SK-N-SH (cell line): ENCODE results near the gene CAMK2B. TPM values are rescaled to one million over a fixed set of nuclear protein-coding genes. Genes with fewer than 3 reads are reported as not detected.

ENCODE experiments used
- CTCF ChIA-PET: fragments of 300-600, 350-600 bp; formaldehyde crosslinking; extraction: SDS; loops from one replicate; lab custom pipeline; 2021; lab: Yijun Ruan, JAX
- POLR2A ChIA-PET: fragments of 350-600 bp; sonication (Branson Sonifier 250); formaldehyde crosslinking; extraction: SDS; loops from one replicate; lab custom pipeline; 2020; ENCODE audit warnings: antibody characterized with exemption, inconsistent platforms; lab: Yijun Ruan, JAX
- DNase-seq: peaks from one replicate; pipeline ENCODE4 v3.0.0; 2012
- H2AFZ ChIP-seq: fragments of 200-600 bp; sonication (generic); 2 replicates; pipeline ENCODE4 v1.8.1; 2016; ENCODE audit warnings: antibody characterized with exemption, mild to moderate bottlenecking, low read depth
- H3F3A ChIP-seq: fragments of 200-600 bp; sonication (generic); replicated peaks from 2 replicates; pipeline ENCODE3; 2016; ENCODE audit warnings: antibody characterized with exemption, mild to moderate bottlenecking; ENCODE audit not compliant: insufficient read depth
- H3K27ac ChIP-seq, 2 experiments: fragments of 200-500 bp in 1 of 2; fragments of 200-600 bp in 1 of 2; sonication (Bioruptor generic) in 1 of 2; sonication (generic), shearing (Covaris generic) in 1 of 2; 2 replicates each; pipeline versions ENCODE4 v1.5.1 to v1.6.1; 2014 to 2016; ENCODE audit warnings: low read depth in 2 of 2, inconsistent platforms in 1 of 2, low read length in 1 of 2, mild to moderate bottlenecking in 1 of 2, mixed read lengths in 1 of 2
- H3K27me3 ChIP-seq: fragments of 200-600 bp; sonication (generic), shearing (Covaris generic); 2 replicates; pipeline ENCODE4 v1.6.1; 2016; ENCODE audit warnings: mixed run types; ENCODE audit not compliant: insufficient read depth
- H3K36me3 ChIP-seq, 2 experiments: fragments of 200-500 bp in 1 of 2; fragments of 200-600 bp in 1 of 2; sonication (Bioruptor generic) in 1 of 2; sonication (generic) in 1 of 2; replicated peaks in 1 of 2; 2 replicates each; pipeline versions ENCODE3 to v1.5.1; 2014 to 2016; ENCODE audit warnings: low read length in 1 of 2, mild to moderate bottlenecking in 1 of 2; ENCODE audit not compliant: insufficient read depth in 2 of 2, control insufficient read depth in 1 of 2
- H3K4me1 ChIP-seq, 2 experiments: fragments of 200-500 bp in 1 of 2; fragments of 200-600 bp in 1 of 2; sonication (Bioruptor generic) in 1 of 2; sonication (generic), shearing (Covaris generic) in 1 of 2; 2 replicates each; pipeline versions ENCODE4 v1.5.1 to v1.6.1; 2014 to 2016; ENCODE audit warnings: low read depth in 1 of 2, low read length in 1 of 2, mixed run types in 1 of 2; ENCODE audit not compliant: insufficient read depth in 2 of 2, control insufficient read depth in 1 of 2
- H3K4me2 ChIP-seq: fragments of 200-600 bp; sonication (generic), shearing (Covaris generic); 2 replicates; pipeline ENCODE4 v1.6.1; 2017; ENCODE audit warnings: mixed run types
- H3K4me3 ChIP-seq, 2 experiments: fragments of 200-500 bp in 1 of 2; fragments of 200-600 bp in 1 of 2; sonication (Bioruptor generic) in 1 of 2; sonication (generic), shearing (Covaris generic) in 1 of 2; 2 replicates each; pipeline versions ENCODE4 v1.5.1 to v1.8.1; 2014 to 2016; ENCODE audit warnings: low read depth in 2 of 2, inconsistent platforms in 1 of 2, low read length in 1 of 2, mild to moderate bottlenecking in 1 of 2, mixed read lengths in 1 of 2, moderate library complexity in 1 of 2
- H3K79me2 ChIP-seq: fragments of 200-600 bp; sonication (generic); 2 replicates; pipeline ENCODE4 v1.8.1; 2017; ENCODE audit warnings: mild to moderate bottlenecking; ENCODE audit not compliant: insufficient read depth
- H3K9ac ChIP-seq: fragments of 200-600 bp; sonication (generic); 2 replicates; pipeline ENCODE4 v1.6.1; 2017; ENCODE audit warnings: mixed run types
- H3K9me2 ChIP-seq: fragments of 200-600 bp; sonication (generic); 2 replicates; pipeline ENCODE4 v1.6.1; 2017; ENCODE audit warnings: mixed run types
- H3K9me3 ChIP-seq: fragments of 200-600 bp; sonication (generic); 2 replicates; pipeline ENCODE4 v1.6.1; 2017; ENCODE audit warnings: mixed run types, mild to moderate bottlenecking, moderate library complexity
- H4K20me1 ChIP-seq: fragments of 200-600 bp; sonication (generic); 2 replicates; pipeline ENCODE4 v1.6.1; 2017; ENCODE audit warnings: mild to moderate bottlenecking, mixed run types; ENCODE audit not compliant: insufficient read depth
- ELF1 ChIP-seq: IDR thresholded peaks from 2 replicates; pipeline ENCODE4 v1.4.0; 2012
- EP300 ChIP-seq, 2 experiments: IDR thresholded peaks; 2 replicates each; pipeline versions ENCODE4 v1.4.0 to v1.6.1; 2012; ENCODE audit warnings: borderline replicate concordance in 1 of 2, low read depth in 1 of 2, low read length in 1 of 2
- EZH2phosphoT487 ChIP-seq: fragments of 200-600 bp; sonication (generic); IDR thresholded peaks from 2 replicates; pipeline ENCODE4 v1.6.1; 2017; ENCODE audit warnings: low read depth, mixed run types, mild to moderate bottlenecking, antibody characterized with exemption, moderate library complexity, borderline replicate concordance
- FOSL2 ChIP-seq: IDR thresholded peaks from 2 replicates; pipeline ENCODE4 v1.4.0; 2012; ENCODE audit warnings: low read depth, mild to moderate bottlenecking, moderate library complexity, borderline replicate concordance
- GATA2 ChIP-seq: sonication (generic); formaldehyde crosslinking; IDR thresholded peaks from 2 replicates; pipeline ENCODE4 v1.5.0; 2020; ENCODE audit warnings: mild to moderate bottlenecking, missing genetic modification reagents
- MEF2A ChIP-seq: IDR thresholded peaks from 2 replicates; pipeline ENCODE4 v1.4.0; 2012; ENCODE audit warnings: low read depth, borderline replicate concordance
- MXI1 ChIP-seq: IDR thresholded peaks from 2 replicates; pipeline ENCODE4 v1.6.1; 2012; ENCODE audit warnings: mild to moderate bottlenecking, low read depth, low read length, improper control_type of control experiment
- NFIC ChIP-seq: IDR thresholded peaks from 2 replicates; pipeline ENCODE4 v1.4.0; 2012; ENCODE audit warnings: borderline replicate concordance
- NRF1 ChIP-seq: IDR thresholded peaks from 2 replicates; pipeline ENCODE4 v1.6.1; 2012; ENCODE audit warnings: low read depth, mild to moderate bottlenecking, low read length
- POLR2AphosphoS5 ChIP-seq: IDR thresholded peaks from 2 replicates; pipeline ENCODE4 v1.6.1; 2012; ENCODE audit warnings: low read depth, low read length
- RAD21 ChIP-seq: IDR thresholded peaks from 2 replicates; pipeline ENCODE4 v1.6.1; 2012; ENCODE audit warnings: mild to moderate bottlenecking, low read length
- RCOR1 ChIP-seq: fragments of 150-350 bp; IDR thresholded peaks from 2 replicates; pipeline ENCODE4 v1.6.1; 2017; ENCODE audit warnings: antibody characterized with exemption, low read length
- SIN3A ChIP-seq: IDR thresholded peaks from 2 replicates; pipeline ENCODE4 v1.6.1; 2012; ENCODE audit warnings: low read depth, mild to moderate bottlenecking, low read length, moderate library complexity, borderline replicate concordance
- SMC3 ChIP-seq: IDR thresholded peaks from 2 replicates; pipeline ENCODE4 v1.6.1; 2012; ENCODE audit warnings: low read depth, low read length, improper control_type of control experiment
- TCF12 ChIP-seq: IDR thresholded peaks from 2 replicates; pipeline ENCODE4 v1.4.0; 2012
- YY1 ChIP-seq: IDR thresholded peaks from 2 replicates; pipeline ENCODE4 v1.4.0; 2012; ENCODE audit warnings: low read depth, mild to moderate bottlenecking
- WGBS: methylation state at CpG from one replicate; pipeline ENCODE4 v1.1.6; 2017; ENCODE audit warnings: low lambda C conversion rate; 5-methylcytosine and 5-hydroxymethylcytosine counted together
- polyA plus RNA-seq, 3 experiments: library from polyadenylated mRNA; depleted of rRNA; stranded (reverse); fragments of >200 nt; gene quantifications; 2 replicates each; pipeline ENCODE4 v1.2.3, GENCODE V29; 2012
- TF ChIP-seq, protein P1 (sequence below): IDR thresholded peaks from 2 replicates; pipeline ENCODE4 v1.6.1; 2012; ENCODE audit warnings: mild to moderate bottlenecking, low read depth, low read length, moderate library complexity
- TF ChIP-seq, protein P2 (sequence below): IDR thresholded peaks from 2 replicates; pipeline ENCODE4 v1.4.0; 2012; ENCODE audit warnings: low read depth
- TF ChIP-seq, protein P3 (sequence below): IDR thresholded peaks from 2 replicates; pipeline ENCODE4; 2012
- TF ChIP-seq, protein P4 (sequence below): fragments of 200-600 bp; sonication (generic); IDR thresholded peaks from 2 replicates; pipeline ENCODE4 v1.6.1; 2017; ENCODE audit warnings: antibody characterized with exemption, mild to moderate bottlenecking, moderate library complexity

CAMK2B gene
- polyA plus RNA-seq, 1 of the 3 experiments (the other 2 are of a cell fraction): 0.20 TPM

DNA sequence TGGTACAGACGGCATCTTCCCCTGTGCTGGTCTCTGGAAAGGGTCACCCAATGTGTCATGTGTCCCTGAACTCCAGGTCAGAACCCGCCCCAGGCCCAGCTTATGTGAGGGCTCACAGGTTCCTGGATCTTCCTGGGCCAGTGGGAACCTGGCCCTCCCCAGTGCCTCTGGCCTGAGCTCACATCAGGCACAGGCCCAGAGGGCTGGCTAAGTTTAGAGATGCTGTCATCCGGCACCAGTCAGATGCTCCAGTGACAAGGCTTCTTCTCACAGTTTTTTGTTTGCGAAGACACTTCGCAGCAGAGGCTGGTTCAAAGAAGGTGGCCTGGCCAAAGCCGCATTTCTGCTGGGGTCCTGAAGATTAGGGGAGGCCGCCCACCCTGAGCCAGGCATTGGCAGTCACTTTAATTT lies 11.8 kb downstream of the CAMK2B start:
- no peak overlapping the region for H2AFZ ChIP-seq
- H3K27ac ChIP-seq: no peak overlapping the region
- no peaks in the 10 kb centered on the region for H3K27me3 ChIP-seq
- no peak overlapping the region for H3K4me2 ChIP-seq
- peaks cover 0 to 3% of the 10 kb centered on the region in 2 experiments; a peak in 1 of 4 replicates for H3K4me1 ChIP-seq
- POLR2A ChIA-PET: no interaction called here
- no peak overlapping the region for H3K4me3 ChIP-seq
- no peaks in the 10 kb centered on the region for H3K9me2 ChIP-seq
- no peaks in the 10 kb centered on the region for H3F3A ChIP-seq
- no peaks in the 10 kb centered on the region for H3K36me3 ChIP-seq
- no peaks in the 10 kb centered on the region for H4K20me1 ChIP-seq
- H3K9me3 ChIP-seq: no peaks in the 10 kb centered on the region; the same call in 1 of the 2 replicates
- 86% methylated on average over 6 of the region's 7 CpGs for WGBS
- TF ChIP-seq YY1 (no peak), RCOR1 (no peak), TCF12 (no peak), ELF1 (no peak), EZH2phosphoT487 (no peak), MXI1 (no peak), NFIC (no peak), NRF1 (no peak), SMC3 (no peak), POLR2AphosphoS5 (no peak), RAD21 (no peak), MEF2A (no peak), SIN3A (no peak), GATA2 (CRISPR knock-in tag) (no peak), FOSL2 (no peak), EP300 (IDR thresholded peaks at IDR 0.05; ENCODE audit: borderline replicate concordance in 1 of 2, low read depth in 1 of 2, low read length in 1 of 2) (no peak)
- TF ChIP-seq, protein P1, sequence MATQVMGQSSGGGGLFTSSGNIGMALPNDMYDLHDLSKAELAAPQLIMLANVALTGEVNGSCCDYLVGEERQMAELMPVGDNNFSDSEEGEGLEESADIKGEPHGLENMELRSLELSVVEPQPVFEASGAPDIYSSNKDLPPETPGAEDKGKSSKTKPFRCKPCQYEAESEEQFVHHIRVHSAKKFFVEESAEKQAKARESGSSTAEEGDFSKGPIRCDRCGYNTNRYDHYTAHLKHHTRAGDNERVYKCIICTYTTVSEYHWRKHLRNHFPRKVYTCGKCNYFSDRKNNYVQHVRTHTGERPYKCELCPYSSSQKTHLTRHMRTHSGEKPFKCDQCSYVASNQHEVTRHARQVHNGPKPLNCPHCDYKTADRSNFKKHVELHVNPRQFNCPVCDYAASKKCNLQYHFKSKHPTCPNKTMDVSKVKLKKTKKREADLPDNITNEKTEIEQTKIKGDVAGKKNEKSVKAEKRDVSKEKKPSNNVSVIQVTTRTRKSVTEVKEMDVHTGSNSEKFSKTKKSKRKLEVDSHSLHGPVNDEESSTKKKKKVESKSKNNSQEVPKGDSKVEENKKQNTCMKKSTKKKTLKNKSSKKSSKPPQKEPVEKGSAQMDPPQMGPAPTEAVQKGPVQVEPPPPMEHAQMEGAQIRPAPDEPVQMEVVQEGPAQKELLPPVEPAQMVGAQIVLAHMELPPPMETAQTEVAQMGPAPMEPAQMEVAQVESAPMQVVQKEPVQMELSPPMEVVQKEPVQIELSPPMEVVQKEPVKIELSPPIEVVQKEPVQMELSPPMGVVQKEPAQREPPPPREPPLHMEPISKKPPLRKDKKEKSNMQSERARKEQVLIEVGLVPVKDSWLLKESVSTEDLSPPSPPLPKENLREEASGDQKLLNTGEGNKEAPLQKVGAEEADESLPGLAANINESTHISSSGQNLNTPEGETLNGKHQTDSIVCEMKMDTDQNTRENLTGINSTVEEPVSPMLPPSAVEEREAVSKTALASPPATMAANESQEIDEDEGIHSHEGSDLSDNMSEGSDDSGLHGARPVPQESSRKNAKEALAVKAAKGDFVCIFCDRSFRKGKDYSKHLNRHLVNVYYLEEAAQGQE: no peak
- TF ChIP-seq, protein P2, sequence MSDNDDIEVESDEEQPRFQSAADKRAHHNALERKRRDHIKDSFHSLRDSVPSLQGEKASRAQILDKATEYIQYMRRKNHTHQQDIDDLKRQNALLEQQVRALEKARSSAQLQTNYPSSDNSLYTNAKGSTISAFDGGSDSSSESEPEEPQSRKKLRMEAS: no peak
- TF ChIP-seq, protein P3, sequence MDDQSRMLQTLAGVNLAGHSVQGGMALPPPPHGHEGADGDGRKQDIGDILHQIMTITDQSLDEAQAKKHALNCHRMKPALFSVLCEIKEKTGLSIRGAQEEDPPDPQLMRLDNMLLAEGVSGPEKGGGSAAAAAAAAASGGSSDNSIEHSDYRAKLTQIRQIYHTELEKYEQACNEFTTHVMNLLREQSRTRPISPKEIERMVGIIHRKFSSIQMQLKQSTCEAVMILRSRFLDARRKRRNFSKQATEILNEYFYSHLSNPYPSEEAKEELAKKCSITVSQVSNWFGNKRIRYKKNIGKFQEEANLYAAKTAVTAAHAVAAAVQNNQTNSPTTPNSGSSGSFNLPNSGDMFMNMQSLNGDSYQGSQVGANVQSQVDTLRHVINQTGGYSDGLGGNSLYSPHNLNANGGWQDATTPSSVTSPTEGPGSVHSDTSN: no peak
- TF ChIP-seq, protein P4, sequence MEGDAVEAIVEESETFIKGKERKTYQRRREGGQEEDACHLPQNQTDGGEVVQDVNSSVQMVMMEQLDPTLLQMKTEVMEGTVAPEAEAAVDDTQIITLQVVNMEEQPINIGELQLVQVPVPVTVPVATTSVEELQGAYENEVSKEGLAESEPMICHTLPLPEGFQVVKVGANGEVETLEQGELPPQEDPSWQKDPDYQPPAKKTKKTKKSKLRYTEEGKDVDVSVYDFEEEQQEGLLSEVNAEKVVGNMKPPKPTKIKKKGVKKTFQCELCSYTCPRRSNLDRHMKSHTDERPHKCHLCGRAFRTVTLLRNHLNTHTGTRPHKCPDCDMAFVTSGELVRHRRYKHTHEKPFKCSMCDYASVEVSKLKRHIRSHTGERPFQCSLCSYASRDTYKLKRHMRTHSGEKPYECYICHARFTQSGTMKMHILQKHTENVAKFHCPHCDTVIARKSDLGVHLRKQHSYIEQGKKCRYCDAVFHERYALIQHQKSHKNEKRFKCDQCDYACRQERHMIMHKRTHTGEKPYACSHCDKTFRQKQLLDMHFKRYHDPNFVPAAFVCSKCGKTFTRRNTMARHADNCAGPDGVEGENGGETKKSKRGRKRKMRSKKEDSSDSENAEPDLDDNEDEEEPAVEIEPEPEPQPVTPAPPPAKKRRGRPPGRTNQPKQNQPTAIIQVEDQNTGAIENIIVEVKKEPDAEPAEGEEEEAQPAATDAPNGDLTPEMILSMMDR: no peak
- TF ChIP-seq, all 33 proteins: peak for 0
- no peaks in the 10 kb centered on the region for H3K79me2 ChIP-seq
- no peak for DNase-seq
- no peak overlapping the region for H3K9ac ChIP-seq
- CTCF ChIA-PET: interaction anchor here (0.6 to 9.5 kb wide), 4 partner anchors 44 to 160 kb away, joined by 3 to 73 read pairs (median 4); no protein-coding TSS in a partner anchor
